GM23338 (cell line): ENCODE measurements around the gene SLC45A1. TPM values are rescaled to one million over a fixed set of nuclear protein-coding genes. Genes with fewer than 3 reads are reported as not detected.

Experiments
- ATAC-seq: fragments of 200-7000 bp; cut with Tn5 transposase; 3 replicates; pipeline ENCODE4 v1.9.1; 2020
- DNase-seq: peaks from one replicate; pipeline ENCODE4 v3.0.0-alpha.2; 2015; ENCODE audit warnings: low spot score
- H2AFZ ChIP-seq: fragments of 200-600 bp; sonication (generic); 2 replicates; pipeline ENCODE4 v1.8.0; 2016; ENCODE audit warnings: antibody characterized with exemption, mild to moderate bottlenecking, moderate library complexity
- H3F3A ChIP-seq: fragments of 200-600 bp; sonication (generic); replicated peaks from 2 replicates; pipeline ENCODE4 v1.8.0; 2017; ENCODE audit warnings: antibody characterized with exemption, mixed run types, low read depth
- H3K27ac ChIP-seq: fragments of 200-600 bp; sonication (generic); 2 replicates; pipeline ENCODE4 v1.6.1; 2016; ENCODE audit warnings: low read depth
- H3K27me3 ChIP-seq: fragments of 200-600 bp; sonication (generic); 2 replicates; pipeline ENCODE4 v1.8.0; 2016; ENCODE audit warnings: mild to moderate bottlenecking, mixed run types, moderate library complexity; ENCODE audit not compliant: insufficient read depth
- H3K36me3 ChIP-seq: fragments of 200-600 bp; sonication (generic); 2 replicates; pipeline ENCODE4 v1.8.0; 2016; ENCODE audit warnings: mild to moderate bottlenecking; ENCODE audit not compliant: insufficient read depth
- H3K4me1 ChIP-seq: fragments of 200-600 bp; sonication (generic); 2 replicates; pipeline ENCODE4 v1.8.0; 2016; ENCODE audit warnings: mild to moderate bottlenecking, moderate library complexity; ENCODE audit not compliant: insufficient read depth
- H3K4me2 ChIP-seq: fragments of 200-600 bp; sonication (generic); 2 replicates; pipeline ENCODE4 v1.7.1; 2017; ENCODE audit warnings: mixed run types
- H3K4me3 ChIP-seq: fragments of 200-600 bp; sonication (generic); 2 replicates; pipeline ENCODE4 v1.6.1; 2016; ENCODE audit warnings: mixed run types
- H3K79me2 ChIP-seq: fragments of 200-600 bp; sonication (generic); replicated peaks from 2 replicates; pipeline ENCODE4 v1.8.0; 2017; ENCODE audit warnings: mild to moderate bottlenecking; ENCODE audit not compliant: insufficient read depth
- H3K9me2 ChIP-seq: fragments of 200-600 bp; sonication (generic); 2 replicates; pipeline ENCODE4 v1.8.0; 2017; ENCODE audit not compliant: insufficient read depth
- H4K20me1 ChIP-seq: fragments of 200-600 bp; sonication (generic); replicated peaks from 2 replicates; pipeline ENCODE4 v1.8.0; 2017; ENCODE audit warnings: mild to moderate bottlenecking; ENCODE audit not compliant: insufficient read depth
- H3K27ac Mint-ChIP-seq: 2 replicates; pipeline ENCODE4 v1.8.0; 2020; ENCODE audit warnings: inconsistent platforms, mild to moderate bottlenecking, moderate library complexity, mixed read lengths
- H3K27me3 Mint-ChIP-seq: 3 replicates; pipeline ENCODE4 v1.8.0; 2022; ENCODE audit warnings: low read depth, mild to moderate bottlenecking, moderate library complexity, mixed read lengths, inconsistent platforms; ENCODE audit not compliant: insufficient read depth, poor library complexity
- H3K36me3 Mint-ChIP-seq: 3 replicates; pipeline ENCODE4 v1.8.0; 2021; ENCODE audit warnings: low read depth, mild to moderate bottlenecking, inconsistent platforms, moderate library complexity, mixed read lengths
- H3K4me1 Mint-ChIP-seq: 3 replicates; pipeline ENCODE4 v1.8.0; 2020; ENCODE audit warnings: mild to moderate bottlenecking, inconsistent platforms, mixed read lengths
- H3K4me3 Mint-ChIP-seq: 3 replicates; pipeline ENCODE4 v1.8.0; 2021; ENCODE audit warnings: moderate library complexity, mild to moderate bottlenecking, inconsistent platforms, mixed read lengths
- H3K9me3 Mint-ChIP-seq: 3 replicates; pipeline ENCODE4 v1.8.0; 2020; ENCODE audit warnings: moderate library complexity, mild to moderate bottlenecking, inconsistent platforms, mixed read lengths
- CREB1 ChIP-seq: fragments of 250-450 bp; sonication (Bioruptor Pico); IDR thresholded peaks from 2 replicates; pipeline ENCODE4 v1.5.0; 2020; ENCODE audit warnings: low read depth, mild to moderate bottlenecking, moderate library complexity
- CTCF ChIP-seq, 2 experiments: fragments of 200-600 bp in 1 of 2; sonication (generic) in 1 of 2; conservative IDR thresholded peaks; 2 replicates each; pipeline versions ENCODE4 v1.5.1 to v1.6.1; 2016 to 2017; ENCODE audit warnings: antibody characterized with exemption in 2 of 2, low read depth in 2 of 2, mild to moderate bottlenecking in 2 of 2, moderate library complexity in 1 of 2
- EZH2 ChIP-seq: fragments of 200-600 bp; sonication (generic); IDR thresholded peaks from one replicate; pipeline ENCODE4 v1.8.0; 2017; ENCODE audit warnings: antibody characterized with exemption, mild to moderate bottlenecking, low read depth; ENCODE audit not compliant: unreplicated experiment
- EZH2phosphoT487 ChIP-seq: fragments of 200-600 bp; sonication (generic); IDR thresholded peaks from one replicate; pipeline ENCODE4 v1.8.1; 2018; ENCODE audit warnings: antibody characterized with exemption; ENCODE audit not compliant: unreplicated experiment
- JUNB ChIP-seq: IDR thresholded peaks from one replicate; pipeline ENCODE4 v1.6.1; 2016; ENCODE audit warnings: antibody characterized with exemption; ENCODE audit not compliant: unreplicated experiment
- NANOG ChIP-seq: IDR thresholded peaks from 2 replicates; pipeline ENCODE4 v1.6.1; 2016; ENCODE audit warnings: antibody characterized with exemption, borderline replicate concordance
- POLR2AphosphoS5 ChIP-seq: IDR thresholded peaks from 2 replicates; pipeline ENCODE4 v1.6.1; 2016; ENCODE audit warnings: antibody characterized with exemption, low read depth
- ZNF114 ChIP-seq: fragments of 250-450 bp; sonication (Bioruptor Pico); IDR thresholded peaks from 2 replicates; pipeline ENCODE4 v1.5.0; 2020; ENCODE audit warnings: mild to moderate bottlenecking, moderate library complexity
- polyA plus RNA-seq: library from polyadenylated mRNA; unstranded; fragments of >200 nt; fragmentation: Nextera tagmentation; extraction: Ambion mirVana; gene quantifications from 2 replicates; pipeline ENCODE4 v1.2.1, GENCODE V29; 2016
- total RNA-seq: library from RNA; depleted of rRNA; stranded (reverse); fragments of >200 nt; shearing (Covaris generic); gene quantifications from 2 replicates; pipeline ENCODE4 v1.2.3, GENCODE V29; 2014
- TF ChIP-seq, protein P1 (sequence below): IDR thresholded peaks from one replicate; pipeline ENCODE4 v1.6.1; 2018; ENCODE audit warnings: antibody characterized with exemption; ENCODE audit not compliant: unreplicated experiment
- TF ChIP-seq, protein P2 (sequence below): fragments of 250-450 bp; sonication (Bioruptor Pico); IDR thresholded peaks from 2 replicates; pipeline ENCODE4 v1.5.0; 2020; ENCODE audit warnings: mild to moderate bottlenecking, moderate library complexity
- TF ChIP-seq, protein P3 (sequence below): IDR thresholded peaks from 2 replicates; pipeline ENCODE4 v1.6.1; 2016; ENCODE audit warnings: antibody characterized with exemption

The SLC45A1 gene
- total and polyA plus RNA-seq, 2 experiments from 2014 or later = 1.3 to 2.3 TPM

GRCh38 chr1:8386247-8386646 is 68.3 kb downstream of the SLC45A1 start (continued):
- TF ChIP-seq, protein P1, sequence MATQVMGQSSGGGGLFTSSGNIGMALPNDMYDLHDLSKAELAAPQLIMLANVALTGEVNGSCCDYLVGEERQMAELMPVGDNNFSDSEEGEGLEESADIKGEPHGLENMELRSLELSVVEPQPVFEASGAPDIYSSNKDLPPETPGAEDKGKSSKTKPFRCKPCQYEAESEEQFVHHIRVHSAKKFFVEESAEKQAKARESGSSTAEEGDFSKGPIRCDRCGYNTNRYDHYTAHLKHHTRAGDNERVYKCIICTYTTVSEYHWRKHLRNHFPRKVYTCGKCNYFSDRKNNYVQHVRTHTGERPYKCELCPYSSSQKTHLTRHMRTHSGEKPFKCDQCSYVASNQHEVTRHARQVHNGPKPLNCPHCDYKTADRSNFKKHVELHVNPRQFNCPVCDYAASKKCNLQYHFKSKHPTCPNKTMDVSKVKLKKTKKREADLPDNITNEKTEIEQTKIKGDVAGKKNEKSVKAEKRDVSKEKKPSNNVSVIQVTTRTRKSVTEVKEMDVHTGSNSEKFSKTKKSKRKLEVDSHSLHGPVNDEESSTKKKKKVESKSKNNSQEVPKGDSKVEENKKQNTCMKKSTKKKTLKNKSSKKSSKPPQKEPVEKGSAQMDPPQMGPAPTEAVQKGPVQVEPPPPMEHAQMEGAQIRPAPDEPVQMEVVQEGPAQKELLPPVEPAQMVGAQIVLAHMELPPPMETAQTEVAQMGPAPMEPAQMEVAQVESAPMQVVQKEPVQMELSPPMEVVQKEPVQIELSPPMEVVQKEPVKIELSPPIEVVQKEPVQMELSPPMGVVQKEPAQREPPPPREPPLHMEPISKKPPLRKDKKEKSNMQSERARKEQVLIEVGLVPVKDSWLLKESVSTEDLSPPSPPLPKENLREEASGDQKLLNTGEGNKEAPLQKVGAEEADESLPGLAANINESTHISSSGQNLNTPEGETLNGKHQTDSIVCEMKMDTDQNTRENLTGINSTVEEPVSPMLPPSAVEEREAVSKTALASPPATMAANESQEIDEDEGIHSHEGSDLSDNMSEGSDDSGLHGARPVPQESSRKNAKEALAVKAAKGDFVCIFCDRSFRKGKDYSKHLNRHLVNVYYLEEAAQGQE = no peak

GRCh38 chr1:8388732-8389562 is 71.0 kb downstream of the SLC45A1 start:
- Mint-ChIP-seq H3K27me3 (peaks cover 2% of the 10 kb centered on the region), H3K4me3 (no peak overlapping the region), H3K27ac (no peak overlapping the region), H3K36me3 (peaks cover 13% of the 10 kb centered on the region; the same call in 2 of the 3 replicates), H3K4me1 (peaks cover 42% of the 10 kb centered on the region), H3K9me3 (no peaks in the 10 kb centered on the region)
- ATAC-seq = no peak
- H4K20me1 ChIP-seq = peaks cover 27% of the 10 kb centered on the region
- no peak overlapping the region for H3K4me2 ChIP-seq
- no peaks in the 10 kb centered on the region for H3K27me3 ChIP-seq
- no peaks in the 10 kb centered on the region for H3K36me3 ChIP-seq
- DNase-seq = no peak
- no peaks in the 10 kb centered on the region for H3K9me2 ChIP-seq
- peaks cover 95% of the 10 kb centered on the region for H3K79me2 ChIP-seq
- no peak overlapping the region for H3K4me3 ChIP-seq
- H3K27ac ChIP-seq = peak overlapping the region; percentile 60
- H2AFZ ChIP-seq = no peak overlapping the region
- H3K4me1 ChIP-seq = peaks cover 12% of the 10 kb centered on the region; the same call in 1 of the 2 replicates
- H3F3A ChIP-seq = no peaks in the 10 kb centered on the region
- TF ChIP-seq POLR2AphosphoS5 (no peak), CTCF (conservative IDR thresholded peaks at IDR 0.05; ENCODE audit: low read depth in 2 of 2) (no peak), ZNF114 (CRISPR knock-in tag) (no peak), CREB1 (CRISPR knock-in tag) (no peak), EZH2phosphoT487 (no peak), NANOG (no peak), EZH2 (no peak), JUNB (no peak)
- TF ChIP-seq, protein P2, sequence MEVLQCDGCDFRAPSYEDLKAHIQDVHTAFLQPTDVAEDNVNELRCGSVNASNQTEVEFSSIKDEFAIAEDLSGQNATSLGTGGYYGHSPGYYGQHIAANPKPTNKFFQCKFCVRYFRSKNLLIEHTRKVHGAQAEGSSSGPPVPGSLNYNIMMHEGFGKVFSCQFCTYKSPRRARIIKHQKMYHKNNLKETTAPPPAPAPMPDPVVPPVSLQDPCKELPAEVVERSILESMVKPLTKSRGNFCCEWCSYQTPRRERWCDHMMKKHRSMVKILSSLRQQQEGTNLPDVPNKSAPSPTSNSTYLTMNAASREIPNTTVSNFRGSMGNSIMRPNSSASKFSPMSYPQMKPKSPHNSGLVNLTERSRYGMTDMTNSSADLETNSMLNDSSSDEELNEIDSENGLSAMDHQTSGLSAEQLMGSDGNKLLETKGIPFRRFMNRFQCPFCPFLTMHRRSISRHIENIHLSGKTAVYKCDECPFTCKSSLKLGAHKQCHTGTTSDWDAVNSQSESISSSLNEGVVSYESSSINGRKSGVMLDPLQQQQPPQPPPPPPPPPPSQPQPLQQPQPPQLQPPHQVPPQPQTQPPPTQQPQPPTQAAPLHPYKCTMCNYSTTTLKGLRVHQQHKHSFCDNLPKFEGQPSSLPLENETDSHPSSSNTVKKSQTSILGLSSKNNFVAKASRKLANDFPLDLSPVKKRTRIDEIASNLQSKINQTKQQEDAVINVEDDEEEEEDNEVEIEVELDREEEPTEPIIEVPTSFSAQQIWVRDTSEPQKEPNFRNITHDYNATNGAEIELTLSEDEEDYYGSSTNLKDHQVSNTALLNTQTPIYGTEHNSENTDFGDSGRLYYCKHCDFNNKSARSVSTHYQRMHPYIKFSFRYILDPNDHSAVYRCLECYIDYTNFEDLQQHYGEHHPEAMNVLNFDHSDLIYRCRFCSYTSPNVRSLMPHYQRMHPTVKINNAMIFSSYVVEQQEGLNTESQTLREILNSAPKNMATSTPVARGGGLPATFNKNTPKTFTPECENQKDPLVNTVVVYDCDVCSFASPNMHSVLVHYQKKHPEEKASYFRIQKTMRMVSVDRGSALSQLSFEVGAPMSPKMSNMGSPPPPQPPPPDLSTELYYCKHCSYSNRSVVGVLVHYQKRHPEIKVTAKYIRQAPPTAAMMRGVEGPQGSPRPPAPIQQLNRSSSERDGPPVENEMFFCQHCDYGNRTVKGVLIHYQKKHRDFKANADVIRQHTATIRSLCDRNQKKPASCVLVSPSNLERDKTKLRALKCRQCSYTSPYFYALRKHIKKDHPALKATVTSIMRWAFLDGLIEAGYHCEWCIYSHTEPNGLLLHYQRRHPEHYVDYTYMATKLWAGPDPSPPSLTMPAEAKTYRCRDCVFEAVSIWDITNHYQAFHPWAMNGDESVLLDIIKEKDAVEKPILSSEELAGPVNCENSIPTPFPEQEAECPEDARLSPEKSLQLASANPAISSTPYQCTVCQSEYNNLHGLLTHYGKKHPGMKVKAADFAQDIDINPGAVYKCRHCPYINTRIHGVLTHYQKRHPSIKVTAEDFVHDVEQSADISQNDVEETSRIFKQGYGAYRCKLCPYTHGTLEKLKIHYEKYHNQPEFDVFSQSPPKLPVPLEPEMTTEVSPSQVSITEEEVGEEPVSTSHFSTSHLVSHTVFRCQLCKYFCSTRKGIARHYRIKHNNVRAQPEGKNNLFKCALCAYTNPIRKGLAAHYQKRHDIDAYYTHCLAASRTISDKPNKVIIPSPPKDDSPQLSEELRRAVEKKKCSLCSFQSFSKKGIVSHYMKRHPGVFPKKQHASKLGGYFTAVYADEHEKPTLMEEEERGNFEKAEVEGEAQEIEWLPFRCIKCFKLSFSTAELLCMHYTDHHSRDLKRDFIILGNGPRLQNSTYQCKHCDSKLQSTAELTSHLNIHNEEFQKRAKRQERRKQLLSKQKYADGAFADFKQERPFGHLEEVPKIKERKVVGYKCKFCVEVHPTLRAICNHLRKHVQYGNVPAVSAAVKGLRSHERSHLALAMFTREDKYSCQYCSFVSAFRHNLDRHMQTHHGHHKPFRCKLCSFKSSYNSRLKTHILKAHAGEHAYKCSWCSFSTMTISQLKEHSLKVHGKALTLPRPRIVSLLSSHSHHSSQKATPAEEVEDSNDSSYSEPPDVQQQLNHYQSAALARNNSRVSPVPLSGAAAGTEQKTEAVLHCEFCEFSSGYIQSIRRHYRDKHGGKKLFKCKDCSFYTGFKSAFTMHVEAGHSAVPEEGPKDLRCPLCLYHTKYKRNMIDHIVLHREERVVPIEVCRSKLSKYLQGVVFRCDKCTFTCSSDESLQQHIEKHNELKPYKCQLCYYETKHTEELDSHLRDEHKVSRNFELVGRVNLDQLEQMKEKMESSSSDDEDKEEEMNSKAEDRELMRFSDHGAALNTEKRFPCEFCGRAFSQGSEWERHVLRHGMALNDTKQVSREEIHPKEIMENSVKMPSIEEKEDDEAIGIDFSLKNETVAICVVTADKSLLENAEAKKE (CRISPR knock-in tag) = no peak
- TF ChIP-seq, protein P3, sequence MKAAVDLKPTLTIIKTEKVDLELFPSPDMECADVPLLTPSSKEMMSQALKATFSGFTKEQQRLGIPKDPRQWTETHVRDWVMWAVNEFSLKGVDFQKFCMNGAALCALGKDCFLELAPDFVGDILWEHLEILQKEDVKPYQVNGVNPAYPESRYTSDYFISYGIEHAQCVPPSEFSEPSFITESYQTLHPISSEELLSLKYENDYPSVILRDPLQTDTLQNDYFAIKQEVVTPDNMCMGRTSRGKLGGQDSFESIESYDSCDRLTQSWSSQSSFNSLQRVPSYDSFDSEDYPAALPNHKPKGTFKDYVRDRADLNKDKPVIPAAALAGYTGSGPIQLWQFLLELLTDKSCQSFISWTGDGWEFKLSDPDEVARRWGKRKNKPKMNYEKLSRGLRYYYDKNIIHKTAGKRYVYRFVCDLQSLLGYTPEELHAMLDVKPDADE = no peak
